Epidermal melanocyte (primary cell): ENCODE results near the gene VAMP1.

Experiments
- DNase-seq: peaks from one replicate; pipeline ENCODE4 v3.0.0; 2011; ENCODE audit warnings: low spot score; ENCODE audit not compliant: insufficient read length

Gene VAMP1

DNA sequence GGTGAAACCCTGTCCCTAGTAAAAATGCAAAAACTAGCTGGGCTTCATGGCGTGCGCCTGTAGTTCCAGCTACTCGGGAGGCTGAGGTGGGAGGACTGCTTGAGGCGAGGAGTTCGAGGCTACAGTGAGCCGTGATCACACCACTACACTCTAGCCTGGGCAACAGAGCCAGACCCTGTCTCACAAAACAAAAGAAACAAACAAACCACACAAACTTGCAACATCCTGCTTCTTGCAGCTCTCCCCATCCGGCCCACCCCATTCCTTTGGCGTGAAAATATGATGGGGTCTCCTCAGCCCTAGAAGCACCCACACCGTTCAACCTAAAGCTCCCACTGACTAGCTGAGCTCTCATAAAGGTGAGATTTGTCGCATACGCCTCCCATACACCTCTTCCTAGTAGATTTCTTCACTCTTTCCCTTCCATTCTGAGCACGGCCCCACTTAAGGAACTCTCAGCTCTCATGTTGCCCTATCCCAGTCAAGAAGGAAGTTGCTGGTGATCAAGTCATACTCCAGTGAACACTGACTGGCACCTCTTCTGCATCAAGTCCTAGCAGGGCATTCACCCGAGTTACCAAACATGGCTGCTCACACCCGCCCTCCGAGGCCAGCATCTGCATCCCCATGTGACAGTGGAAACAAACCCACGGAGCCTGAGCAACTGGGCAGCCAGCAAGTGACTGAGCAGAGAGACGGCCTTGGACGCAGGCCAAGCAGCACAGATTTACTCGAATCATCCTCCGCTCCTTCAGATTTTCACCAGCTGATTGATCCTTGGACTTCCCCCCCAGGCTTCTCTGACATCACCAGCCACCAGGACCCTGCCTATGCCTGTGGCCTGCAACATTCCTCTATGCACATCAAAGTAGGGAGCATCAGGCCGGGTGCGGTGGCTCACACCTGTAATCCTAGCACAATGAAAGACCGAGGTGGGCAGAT lies 44.6 kb downstream of the VAMP1 start:
- DNase-seq: no peak

DNA sequence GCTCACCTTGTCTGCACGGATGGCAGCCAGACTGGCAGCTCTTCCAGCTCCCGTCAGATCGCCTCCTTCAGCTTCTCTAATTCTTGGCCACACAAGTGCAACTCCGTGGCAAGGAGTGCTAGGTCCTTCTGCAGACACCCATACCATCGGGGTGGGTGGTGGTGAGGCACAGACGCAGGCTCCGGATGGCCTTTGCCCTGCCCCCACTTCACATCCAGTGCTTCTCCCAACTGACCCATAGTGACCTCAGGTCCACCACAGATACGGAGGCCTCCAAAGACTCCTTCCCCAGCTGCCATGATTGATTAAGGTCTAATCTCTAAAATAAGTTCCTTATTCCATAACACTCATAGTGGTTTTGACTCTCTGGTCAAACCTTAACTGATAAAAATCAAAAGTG lies 45.6 kb downstream of the VAMP1 start:
- no peak for DNase-seq

DNA sequence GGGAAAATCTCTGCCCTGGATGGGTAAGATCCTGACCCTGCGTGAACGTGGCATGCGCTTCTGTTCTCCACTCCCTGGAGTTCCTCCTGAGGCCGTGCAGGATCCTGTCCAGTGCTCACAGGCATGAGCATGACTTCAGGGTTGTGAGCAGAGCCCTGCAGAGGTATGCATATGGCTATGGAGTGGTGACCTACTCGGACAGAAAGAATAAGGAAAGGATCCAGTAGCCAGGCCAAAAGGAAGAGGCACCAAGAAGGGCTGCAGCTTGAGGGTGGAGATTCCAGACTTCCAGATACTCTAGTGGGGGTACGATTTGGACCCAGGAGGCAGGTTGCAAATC lies 46.5 kb downstream of the VAMP1 start:
- no peak for DNase-seq

DNA sequence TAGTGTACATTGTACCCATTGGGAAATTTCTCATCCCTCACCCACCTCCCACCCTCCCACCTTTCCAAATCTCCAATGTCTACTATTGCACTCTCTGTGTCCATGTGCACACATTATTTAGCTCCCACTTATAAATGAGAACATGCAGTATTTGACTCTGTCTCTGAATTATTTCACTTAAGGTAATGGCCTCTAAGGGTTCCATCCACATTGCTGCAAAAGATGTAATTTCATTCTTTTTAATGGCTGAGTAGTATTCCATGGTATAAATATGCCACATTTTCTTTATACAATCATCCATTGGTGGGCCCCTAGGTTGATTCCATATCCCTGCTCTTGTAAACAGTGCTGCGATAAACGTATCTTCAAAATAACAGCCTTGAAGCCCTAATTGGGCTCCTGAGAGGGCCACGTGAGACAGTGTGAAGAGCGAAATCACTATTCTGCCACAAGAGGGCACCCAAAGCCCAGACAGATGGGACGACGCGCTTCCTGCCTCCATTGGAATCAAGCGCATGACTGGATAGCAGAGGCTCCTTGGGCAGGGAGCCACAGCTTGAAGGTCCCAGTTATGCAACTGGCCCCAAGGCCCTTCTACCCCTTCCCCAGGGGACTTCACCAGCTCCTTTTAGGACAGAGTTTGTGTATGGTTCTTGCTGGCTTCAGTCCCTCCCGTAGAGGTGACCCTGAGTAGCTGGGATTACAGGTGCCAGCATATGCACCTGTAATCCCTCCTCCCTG lies 47.0 kb downstream of the VAMP1 start:
- peak; percentile 85 for DNase-seq

DNA sequence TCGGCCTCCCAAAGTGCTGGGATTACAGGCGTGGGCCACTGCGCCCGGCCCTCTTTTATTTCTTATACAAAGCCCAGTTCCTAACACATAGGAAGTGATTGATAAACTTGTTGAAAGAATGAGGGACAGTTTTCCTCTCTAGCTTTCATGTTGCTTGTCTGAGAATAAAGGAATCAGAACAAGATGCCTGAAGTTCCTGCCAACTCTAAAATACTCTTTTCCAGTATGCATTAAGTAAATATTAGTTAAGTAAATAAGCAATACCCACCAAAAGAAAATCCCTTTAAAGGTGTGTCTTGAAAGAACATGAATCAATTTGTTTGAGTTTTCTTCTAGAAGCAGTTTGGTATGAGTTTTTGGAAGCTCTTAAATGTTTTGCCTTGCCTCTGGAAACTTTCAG lies 50.1 kb downstream of the VAMP1 start:
- DNase-seq: no peak

DNA sequence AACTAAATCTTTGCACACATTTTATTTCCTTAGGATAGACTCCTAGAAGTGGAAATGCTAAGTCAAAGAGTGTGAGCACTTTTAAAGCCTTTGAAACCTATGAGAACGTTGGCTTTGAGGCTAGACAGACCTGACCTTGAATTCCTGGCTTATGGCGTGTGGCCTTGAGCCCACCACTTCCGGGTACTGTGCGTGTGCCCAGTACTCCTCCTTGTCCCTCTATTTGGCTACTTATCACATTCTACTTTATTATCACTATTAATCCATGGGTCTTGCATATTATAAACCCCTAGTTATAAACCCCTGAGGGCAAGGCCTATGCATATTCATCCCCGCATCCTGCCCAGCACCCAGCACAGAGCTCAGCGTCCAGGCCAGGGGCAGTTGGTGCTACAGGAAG lies 51.7 kb downstream of the VAMP1 start:
- DNase-seq: no peak

DNA sequence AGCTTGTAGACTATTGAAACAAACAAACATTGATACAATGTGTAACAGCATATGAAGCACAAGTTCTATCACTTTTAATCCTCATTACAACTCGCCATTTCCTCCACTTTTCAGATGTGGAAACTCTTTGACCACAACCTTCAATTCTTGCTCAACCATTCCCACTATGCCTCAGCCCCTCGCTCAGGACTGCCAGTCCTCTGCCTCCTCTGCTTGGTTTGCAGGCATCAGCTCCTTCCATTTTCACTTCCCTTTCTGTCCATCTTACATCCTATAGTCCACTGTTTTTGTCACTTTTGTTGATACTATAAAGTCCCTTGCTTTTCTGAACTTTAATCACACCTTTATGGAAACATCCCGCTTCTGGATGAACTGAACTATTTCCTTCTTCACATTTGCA lies 53.9 kb downstream of the VAMP1 start:
- DNase-seq: no peak
